ENCODE data around the gene ABHD15. TPM values are rescaled to one million over a fixed set of nuclear protein-coding genes. Genes with fewer than 3 reads are reported as not detected.

Gene ABHD15
- total RNA-seq, 1 experiment from 2014 or later = 12.9 TPM

DNA sequence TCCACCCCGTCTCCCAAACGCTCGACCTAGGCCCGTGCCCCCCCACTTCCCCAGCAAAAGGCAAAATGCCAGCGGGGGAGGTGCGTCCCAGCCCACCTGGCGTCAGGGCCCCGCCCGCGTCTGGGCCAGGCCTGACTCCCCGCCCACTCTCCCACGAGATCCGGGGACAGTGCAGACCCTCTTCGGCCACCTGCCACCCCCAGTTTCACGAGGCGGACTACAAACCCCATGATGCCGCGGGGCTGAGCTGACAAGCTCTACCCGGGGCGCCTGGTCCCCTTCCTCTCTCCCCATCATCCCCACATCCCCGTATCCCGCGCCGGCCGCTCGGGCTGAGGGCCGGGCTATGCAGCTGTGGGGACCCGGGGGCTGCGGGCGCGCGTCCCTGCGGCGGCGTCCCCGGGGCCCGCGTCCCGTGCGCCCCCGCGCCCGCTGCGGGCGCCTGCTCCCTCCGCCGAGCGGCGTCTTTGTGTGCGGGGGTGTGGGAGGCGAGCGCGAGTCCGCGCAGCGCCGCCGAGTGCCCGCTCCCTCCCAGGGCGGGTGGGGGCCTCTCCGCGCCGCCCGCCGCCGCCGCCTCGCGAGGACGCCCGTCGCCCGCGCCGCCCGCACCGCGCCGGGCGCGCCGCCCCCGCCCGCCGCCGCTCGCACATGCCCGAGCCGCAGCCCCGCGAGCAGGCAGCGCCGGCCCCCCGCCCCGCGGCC is 26.2 kb upstream of the ABHD15 start, which contains the start of gene ANKRD13B:
TSS of gene ANKRD13B (plus strand) at position 283 of the 702 bp plus-strand sequence. CDS start 490 bp downstream, outside the sequence.
- no TSS peak for BruUV-seq (replicated peaks)
- Histone ChIP-seq H3K27ac (peak within 1 kb of the TSS; percentile 41), H2AFZ (peak within 1 kb of the TSS; percentile 77), H3K4me3 (peak within 1 kb of the TSS; percentile 72), H4K20me1 (ENCODE audit: insufficient read depth) (peaks cover 3% of the 10 kb centered on the region), H3K79me2 (ENCODE audit: low read depth) (peaks cover 47% of the 10 kb centered on the region), H3K4me1 (replicated peaks; ENCODE audit: insufficient read depth) (peaks cover 38% of the 10 kb centered on the region), H3K9me3 (ENCODE audit: insufficient read depth, low read depth) (no peaks in the 10 kb centered on the region), H3K36me3 (ENCODE audit: low read depth) (no peaks in the 10 kb centered on the region), H3K9me2 (ENCODE audit: insufficient read depth) (no peaks in the 10 kb centered on the region), H3F3A (ENCODE audit: insufficient read depth, low read depth) (peaks cover 30% of the 10 kb centered on the region), H3K27me3 (ENCODE audit: insufficient read depth, low read depth) (no peaks in the 10 kb centered on the region), H3K4me2 (peak within 1 kb of the TSS; percentile 91)
- ChIA-PET POLR2A (ENCODE audit: unreplicated experiment) (interaction anchor here (0.6 kb wide), 1 partner anchor 48 kb away, joined by 5 read pairs; no protein-coding TSS in a partner anchor), CTCF (interaction anchor here (0.7 to 1.5 kb wide), 3 partner anchors 24 to 223 kb away, joined by 3 to 5 read pairs (median 3); no protein-coding TSS in a partner anchor)
- peak; percentile 8 to 45 for DNase-seq
- no peak for TF ChIP-seq EZH2 (IDR thresholded peaks at IDR 0.05; ENCODE audit: low read depth)
- TF ChIP-seq, protein P1, sequence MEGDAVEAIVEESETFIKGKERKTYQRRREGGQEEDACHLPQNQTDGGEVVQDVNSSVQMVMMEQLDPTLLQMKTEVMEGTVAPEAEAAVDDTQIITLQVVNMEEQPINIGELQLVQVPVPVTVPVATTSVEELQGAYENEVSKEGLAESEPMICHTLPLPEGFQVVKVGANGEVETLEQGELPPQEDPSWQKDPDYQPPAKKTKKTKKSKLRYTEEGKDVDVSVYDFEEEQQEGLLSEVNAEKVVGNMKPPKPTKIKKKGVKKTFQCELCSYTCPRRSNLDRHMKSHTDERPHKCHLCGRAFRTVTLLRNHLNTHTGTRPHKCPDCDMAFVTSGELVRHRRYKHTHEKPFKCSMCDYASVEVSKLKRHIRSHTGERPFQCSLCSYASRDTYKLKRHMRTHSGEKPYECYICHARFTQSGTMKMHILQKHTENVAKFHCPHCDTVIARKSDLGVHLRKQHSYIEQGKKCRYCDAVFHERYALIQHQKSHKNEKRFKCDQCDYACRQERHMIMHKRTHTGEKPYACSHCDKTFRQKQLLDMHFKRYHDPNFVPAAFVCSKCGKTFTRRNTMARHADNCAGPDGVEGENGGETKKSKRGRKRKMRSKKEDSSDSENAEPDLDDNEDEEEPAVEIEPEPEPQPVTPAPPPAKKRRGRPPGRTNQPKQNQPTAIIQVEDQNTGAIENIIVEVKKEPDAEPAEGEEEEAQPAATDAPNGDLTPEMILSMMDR (conservative IDR thresholded peaks at IDR 0.05) = no peak
- intact Hi-C loops (cut with micrococcal nuclease; ENCODE audit: unreplicated experiment) = loop anchor here (5.0 kb wide), 1 partner anchor 194 kb away; no protein-coding TSS in a partner anchor

DNA sequence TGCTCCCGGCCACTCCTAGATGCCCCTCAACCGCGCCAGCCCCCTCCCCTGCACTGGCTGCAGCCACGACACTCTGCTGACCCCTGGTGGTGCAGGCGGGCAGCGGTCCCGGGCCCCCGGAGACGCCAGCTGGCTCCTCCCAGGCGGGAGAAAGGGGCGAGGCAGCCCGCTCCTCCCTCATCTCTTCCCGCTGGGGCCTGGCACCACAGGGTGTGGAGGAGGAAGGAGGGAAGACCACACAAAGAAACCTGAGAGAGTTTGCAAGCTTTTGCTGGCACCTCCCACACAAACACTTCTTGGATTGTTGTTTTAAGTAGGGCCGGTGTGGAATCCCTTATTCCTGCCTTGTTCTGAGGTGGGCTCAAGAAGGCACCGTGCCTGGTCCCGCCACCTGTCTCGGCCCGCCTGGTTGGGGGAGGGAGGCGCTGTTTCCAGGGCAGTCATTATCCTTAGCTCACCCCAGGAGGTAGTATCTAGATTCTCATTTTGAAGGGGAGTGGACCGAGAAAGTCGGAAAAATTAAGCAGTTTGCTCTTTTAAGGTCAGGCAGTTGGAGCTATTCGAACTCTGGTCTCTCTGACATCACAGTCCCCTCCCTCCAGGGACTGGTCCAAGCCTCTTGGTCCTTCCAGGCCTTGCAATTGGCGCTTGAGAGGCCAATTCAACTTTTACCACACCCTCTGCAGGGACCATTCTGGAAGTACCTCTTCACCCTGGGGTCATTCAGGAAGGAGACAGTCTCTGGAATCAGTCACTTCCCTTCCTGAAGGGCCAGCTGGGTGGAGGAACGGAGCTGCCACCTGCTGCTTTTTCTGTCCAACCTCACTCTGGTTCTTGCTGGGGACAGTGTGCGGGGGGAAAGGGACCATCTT is 25.1 kb upstream of the ABHD15 start:
- intact Hi-C loops (cut with micrococcal nuclease; ENCODE audit: unreplicated experiment) = loop anchor here (1.0 to 5.0 kb wide), 3 partner anchors 47 to 223 kb away; no protein-coding TSS in a partner anchor
- peak overlapping the region; percentile 69 for H2AFZ ChIP-seq
- peaks cover 48% of the 10 kb centered on the region for H3K4me1 ChIP-seq (replicated peaks; ENCODE audit: insufficient read depth)
- peak; percentile 78 to 94 for DNase-seq
- H3K27me3 ChIP-seq (ENCODE audit: insufficient read depth, low read depth) = no peaks in the 10 kb centered on the region
- H4K20me1 ChIP-seq (ENCODE audit: insufficient read depth) = peaks cover 3% of the 10 kb centered on the region
- peak overlapping the region; percentile 64; the same call in 1 of the 2 replicates for H3K4me3 ChIP-seq
- CTCF ChIA-PET = interaction anchor here (0.6 to 1.5 kb wide), 5 partner anchors 18 to 222 kb away, joined by 3 to 9 read pairs (median 5); no protein-coding TSS in a partner anchor
- peak overlapping the region; percentile 41 for H3K27ac ChIP-seq
- H3K9me3 ChIP-seq (ENCODE audit: insufficient read depth, low read depth) = no peaks in the 10 kb centered on the region
- H3F3A ChIP-seq (ENCODE audit: insufficient read depth, low read depth) = peaks cover 30% of the 10 kb centered on the region
- POLR2A ChIA-PET (ENCODE audit: unreplicated experiment) = interaction anchor here (0.5 to 0.9 kb wide), 6 partner anchors 30 to 413 kb away, joined by 3 to 18 read pairs (median 4); no protein-coding TSS in a partner anchor
- BruUV-seq (replicated peaks) = no TSS peak
- peak overlapping the region; percentile 84 for H3K4me2 ChIP-seq
- peaks cover 52% of the 10 kb centered on the region for H3K79me2 ChIP-seq (ENCODE audit: low read depth)
- H3K9me2 ChIP-seq (ENCODE audit: insufficient read depth) = no peaks in the 10 kb centered on the region
- no peaks in the 10 kb centered on the region for H3K36me3 ChIP-seq (ENCODE audit: low read depth)
- TF ChIP-seq, protein P1 (conservative IDR thresholded peaks at IDR 0.05) = peak; percentile 91
- TF ChIP-seq EZH2 (IDR thresholded peaks at IDR 0.05; ENCODE audit: low read depth) = no peak

All from PC-9 (cell line).